Measurements from ENCODE around the gene DCDC1. TPM values are rescaled to one million over a fixed set of nuclear protein-coding genes. Genes with fewer than 3 reads are reported as not detected.

DCDC1 gene
- total RNA-seq, 1 experiment from 2014 or later, result 0.22 TPM

GRCh38 chr11:30889143-30889794, 480.3 kb downstream of the DCDC1 start:
- TF ChIP-seq E2F4 (CRISPR knock-in tag; IDR thresholded peaks at IDR 0.05; ENCODE audit: borderline replicate concordance, low read depth) (no peak), USF2 (CRISPR knock-in tag; IDR thresholded peaks at IDR 0.05) (no peak), ZNF232 (CRISPR knock-in tag; IDR thresholded peaks at IDR 0.05) (no peak)
- TF ChIP-seq, protein P1, sequence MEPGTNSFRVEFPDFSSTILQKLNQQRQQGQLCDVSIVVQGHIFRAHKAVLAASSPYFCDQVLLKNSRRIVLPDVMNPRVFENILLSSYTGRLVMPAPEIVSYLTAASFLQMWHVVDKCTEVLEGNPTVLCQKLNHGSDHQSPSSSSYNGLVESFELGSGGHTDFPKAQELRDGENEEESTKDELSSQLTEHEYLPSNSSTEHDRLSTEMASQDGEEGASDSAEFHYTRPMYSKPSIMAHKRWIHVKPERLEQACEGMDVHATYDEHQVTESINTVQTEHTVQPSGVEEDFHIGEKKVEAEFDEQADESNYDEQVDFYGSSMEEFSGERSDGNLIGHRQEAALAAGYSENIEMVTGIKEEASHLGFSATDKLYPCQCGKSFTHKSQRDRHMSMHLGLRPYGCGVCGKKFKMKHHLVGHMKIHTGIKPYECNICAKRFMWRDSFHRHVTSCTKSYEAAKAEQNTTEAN (CRISPR knock-in tag; IDR thresholded peaks at IDR 0.05), result no peak
- Mint-ChIP-seq H3K27me3 (ENCODE audit: low read depth) (no peaks in the 10 kb centered on the region; the same call in 1 of the 2 replicates), H3K4me1 (no peaks in the 10 kb centered on the region), H3K36me3 (no peaks in the 10 kb centered on the region), H3K27ac (no peak overlapping the region), H3K9me3 (peaks cover 5% of the 10 kb centered on the region), H3K4me3 (no peak overlapping the region)
- ATAC-seq (no peak), DNase-seq (ENCODE audit: low spot score) (no peak)
- ChIA-PET CTCF (no interaction called here), POLR2A (no interaction called here)

- Mint-ChIP-seq H3K36me3 (no peaks in the 10 kb centered on the region), H3K4me1 (peaks cover 2% of the 10 kb centered on the region; the same call in 1 of the 2 replicates), H3K9me3 (no peaks in the 10 kb centered on the region), H3K27ac (no peak overlapping the region), H3K27me3 (ENCODE audit: low read depth) (no peaks in the 10 kb centered on the region), H3K4me3 (no peak overlapping the region)
- TF ChIP-seq ZNF423 (CRISPR knock-in tag; IDR thresholded peaks at IDR 0.05) (no peak), ZNF232 (CRISPR knock-in tag; IDR thresholded peaks at IDR 0.05) (no peak), MXD4 (CRISPR knock-in tag; IDR thresholded peaks at IDR 0.05; ENCODE audit: borderline replicate concordance) (no peak), MYBL2 (CRISPR knock-in tag; IDR thresholded peaks at IDR 0.05) (no peak), GRHL2 (CRISPR knock-in tag; IDR thresholded peaks at IDR 0.05; ENCODE audit: insufficient replicate concordance, severe bottlenecking) (no peak), CBFB (CRISPR knock-in tag; IDR thresholded peaks at IDR 0.05; ENCODE audit: low read depth) (no peak), HMGA2 (CRISPR knock-in tag; IDR thresholded peaks at IDR 0.05) (no peak), TCF7 (CRISPR knock-in tag; IDR thresholded peaks at IDR 0.05; ENCODE audit: low read depth) (no peak), ZMAT4 (CRISPR knock-in tag; IDR thresholded peaks at IDR 0.05) (no peak), NFE2L1 (CRISPR knock-in tag; IDR thresholded peaks at IDR 0.05) (no peak), GTF2I (CRISPR knock-in tag; conservative IDR thresholded peaks at IDR 0.05) (no peak), SMAD4 (CRISPR knock-in tag; IDR thresholded peaks at IDR 0.05) (no peak), ZBTB21 (CRISPR knock-in tag; IDR thresholded peaks at IDR 0.05; ENCODE audit: borderline replicate concordance) (no peak), ATF2 (CRISPR knock-in tag; IDR thresholded peaks at IDR 0.05; ENCODE audit: borderline replicate concordance, low read depth) (no peak), SP1 (CRISPR knock-in tag; conservative IDR thresholded peaks at IDR 0.05) (no peak), NR3C1 (CRISPR knock-in tag; conservative IDR thresholded peaks at IDR 0.05; ENCODE audit: low read depth) (no peak), NR1H2 (CRISPR knock-in tag; IDR thresholded peaks at IDR 0.05) (no peak), FOXK1 (CRISPR knock-in tag; IDR thresholded peaks at IDR 0.05) (no peak)
- TF ChIP-seq, protein P2, sequence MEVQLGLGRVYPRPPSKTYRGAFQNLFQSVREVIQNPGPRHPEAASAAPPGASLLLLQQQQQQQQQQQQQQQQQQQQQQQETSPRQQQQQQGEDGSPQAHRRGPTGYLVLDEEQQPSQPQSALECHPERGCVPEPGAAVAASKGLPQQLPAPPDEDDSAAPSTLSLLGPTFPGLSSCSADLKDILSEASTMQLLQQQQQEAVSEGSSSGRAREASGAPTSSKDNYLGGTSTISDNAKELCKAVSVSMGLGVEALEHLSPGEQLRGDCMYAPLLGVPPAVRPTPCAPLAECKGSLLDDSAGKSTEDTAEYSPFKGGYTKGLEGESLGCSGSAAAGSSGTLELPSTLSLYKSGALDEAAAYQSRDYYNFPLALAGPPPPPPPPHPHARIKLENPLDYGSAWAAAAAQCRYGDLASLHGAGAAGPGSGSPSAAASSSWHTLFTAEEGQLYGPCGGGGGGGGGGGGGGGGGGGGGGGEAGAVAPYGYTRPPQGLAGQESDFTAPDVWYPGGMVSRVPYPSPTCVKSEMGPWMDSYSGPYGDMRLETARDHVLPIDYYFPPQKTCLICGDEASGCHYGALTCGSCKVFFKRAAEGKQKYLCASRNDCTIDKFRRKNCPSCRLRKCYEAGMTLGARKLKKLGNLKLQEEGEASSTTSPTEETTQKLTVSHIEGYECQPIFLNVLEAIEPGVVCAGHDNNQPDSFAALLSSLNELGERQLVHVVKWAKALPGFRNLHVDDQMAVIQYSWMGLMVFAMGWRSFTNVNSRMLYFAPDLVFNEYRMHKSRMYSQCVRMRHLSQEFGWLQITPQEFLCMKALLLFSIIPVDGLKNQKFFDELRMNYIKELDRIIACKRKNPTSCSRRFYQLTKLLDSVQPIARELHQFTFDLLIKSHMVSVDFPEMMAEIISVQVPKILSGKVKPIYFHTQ (CRISPR knock-in tag; IDR thresholded peaks at IDR 0.05), result no peak
- TF ChIP-seq, protein P3, sequence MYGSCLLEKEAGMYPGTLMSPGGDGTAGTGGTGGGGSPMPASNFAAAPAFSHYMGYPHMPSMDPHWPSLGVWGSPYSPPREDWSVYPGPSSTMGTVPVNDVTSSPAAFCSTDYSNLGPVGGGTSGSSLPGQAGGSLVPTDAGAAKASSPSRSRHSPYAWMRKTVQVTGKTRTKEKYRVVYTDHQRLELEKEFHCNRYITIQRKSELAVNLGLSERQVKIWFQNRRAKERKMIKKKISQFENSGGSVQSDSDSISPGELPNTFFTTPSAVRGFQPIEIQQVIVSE (CRISPR knock-in tag; IDR thresholded peaks at IDR 0.05; ENCODE audit: borderline replicate concordance), result no peak
- ATAC-seq (no peak), DNase-seq (ENCODE audit: low spot score) (no peak)
- POLR2A ChIA-PET, result no interaction called here
- CTCF ChIA-PET, result interaction anchor here (1.7 kb wide), 1 partner anchor 35 kb away, joined by 5 read pairs; no protein-coding TSS in a partner anchor
Observed at GRCh38 chr11:30879322-30880005, 490.1 kb downstream of the DCDC1 start.

Measured in WTC11 (cell line).